Hypothalamus (tissue), 51 donors: Measurements from ENCODE around the gene SAA1.
A peak's percentile ranks its signal among the peaks of the same experiment; 100 is the strongest.
"Not testable (repeated sequence)": the region's sequence is repeated elsewhere in the genome, so short reads cannot be mapped to it uniquely, and the experiment has no call there.

ENCODE experiments used
- DNase-seq, 51 donors: peaks; one replicate each; lab custom pipeline; 2025; lab: John Stamatoyannopoulos, UW

The SAA1 gene

GRCh38 chr11:18254781-18255361 lies 11.2 kb upstream of the SAA1 start:
- DNase-seq = no peak

- DNase-seq = no peak
Measured at GRCh38 chr11:18259259-18259658, 6.8 kb upstream of the SAA1 start.

- DNase-seq = no peak
Measured at GRCh38 chr11:18261721-18262120, 4.3 kb upstream of the SAA1 start.

- not testable (repeated sequence) for DNase-seq
Measured at GRCh38 chr11:18262681-18263350, 3.2 kb upstream of the SAA1 start.

GRCh38 chr11:18264035-18264434 lies 2.0 kb upstream of the SAA1 start:
- no peak for DNase-seq

GRCh38 chr11:18264677-18265555 lies 1.1 kb upstream of the SAA1 start:
- no peak for DNase-seq

- DNase-seq = not testable (repeated sequence)
Measured at GRCh38 chr11:18267335-18268133, 1.5 kb downstream of the SAA1 start.

GRCh38 chr11:18269252-18269651 lies 3.2 kb downstream of the SAA1 start:
- not testable (repeated sequence) for DNase-seq

GRCh38 chr11:18270102-18270501 lies 4.0 kb downstream of the SAA1 start:
- DNase-seq = no peak

- no peak for DNase-seq
Measured at GRCh38 chr11:18271206-18271605, 5.1 kb downstream of the SAA1 start.

- DNase-seq = peak in 9 of 51 donors; percentile 1 to 24 (median 9)
Measured at GRCh38 chr11:18277565-18278271, 11.7 kb downstream of the SAA1 start.

GRCh38 chr11:18280438-18281045 lies 14.5 kb downstream of the SAA1 start:
- no peak for DNase-seq

GRCh38 chr11:18282626-18283025 lies 16.6 kb downstream of the SAA1 start:
- DNase-seq = no peak

GRCh38 chr11:18285841-18286240 lies 19.8 kb downstream of the SAA1 start:
- DNase-seq = no peak

GRCh38 chr11:18288911-18289310 lies 22.8 kb downstream of the SAA1 start:
- DNase-seq = no peak

GRCh38 chr11:18294862-18295261 lies 28.8 kb downstream of the SAA1 start:
- DNase-seq = no peak

- DNase-seq = no peak
Measured at GRCh38 chr11:18295316-18295715, 29.3 kb downstream of the SAA1 start.

- no peak for DNase-seq
Measured at GRCh38 chr11:18299721-18300120, 33.7 kb downstream of the SAA1 start.

GRCh38 chr11:18304745-18305144 lies 38.7 kb downstream of the SAA1 start:
- no peak for DNase-seq
